ENCODE results near the gene MAP7D1.
"Not testable (repeated sequence)": the region's sequence is repeated elsewhere in the genome, so short reads cannot be mapped to it uniquely, and the experiment has no call there.

Gene MAP7D1

GRCh38 chr1:36206323-36206858 lies 50.4 kb downstream of the MAP7D1 start:
- DNase-seq, result no peak

- DNase-seq, result peak; percentile 79
Measured at GRCh38 chr1:36207339-36207738, 51.4 kb downstream of the MAP7D1 start.

- DNase-seq, result no peak
Measured at GRCh38 chr1:36208978-36209703, 53.2 kb downstream of the MAP7D1 start.

- DNase-seq, result no peak
Measured at GRCh38 chr1:36211307-36211706, 55.3 kb downstream of the MAP7D1 start.

- DNase-seq, result no peak
Measured at GRCh38 chr1:36211841-36212240, 55.9 kb downstream of the MAP7D1 start.

- no peak for DNase-seq
Measured at GRCh38 chr1:36212782-36213181, 56.8 kb downstream of the MAP7D1 start.

GRCh38 chr1:36217670-36218069 lies 61.7 kb downstream of the MAP7D1 start:
- DNase-seq, result no peak

- not testable (repeated sequence) for DNase-seq
Measured at GRCh38 chr1:36221901-36222300, 65.9 kb downstream of the MAP7D1 start.

- peak; percentile 32 for DNase-seq
Measured at GRCh38 chr1:36222481-36223380, 66.8 kb downstream of the MAP7D1 start.

- DNase-seq, result peak; percentile 49
Measured at GRCh38 chr1:36223381-36223995, 67.5 kb downstream of the MAP7D1 start.

- peak; percentile 100 for DNase-seq
Measured at GRCh38 chr1:36223996-36224536, 68.1 kb downstream of the MAP7D1 start, which contains the start of gene THRAP3. Gene THRAP3, plus strand, starts transcription at chr1:36224443. Its CDS starts 58,121 bp downstream, at chr1:36282564.

GRCh38 chr1:36224537-36225282 lies 68.8 kb downstream of the MAP7D1 start:
- no peak for DNase-seq

GRCh38 chr1:36225283-36225899 lies 69.4 kb downstream of the MAP7D1 start:
- DNase-seq, result no peak

GRCh38 chr1:36230279-36230678 lies 74.3 kb downstream of the MAP7D1 start:
- DNase-seq, result not testable (repeated sequence)

Data from left hindlimb (tissue), 1 donor.